Fibroblast of skin of left biceps (primary cell): ENCODE results near the gene ATOH7.
A peak's percentile ranks its signal among the peaks of the same experiment; 100 is the strongest.
"Not testable (repeated sequence)": the region's sequence is repeated elsewhere in the genome, so short reads cannot be mapped to it uniquely, and the experiment has no call there.

Experiments
- DNase-seq, 2 experiments: peaks; one replicate each; pipeline ENCODE4 v3.0.0-alpha.2; 2013; ENCODE audit warnings: low read depth in 2 of 2

The ATOH7 gene

DNA sequence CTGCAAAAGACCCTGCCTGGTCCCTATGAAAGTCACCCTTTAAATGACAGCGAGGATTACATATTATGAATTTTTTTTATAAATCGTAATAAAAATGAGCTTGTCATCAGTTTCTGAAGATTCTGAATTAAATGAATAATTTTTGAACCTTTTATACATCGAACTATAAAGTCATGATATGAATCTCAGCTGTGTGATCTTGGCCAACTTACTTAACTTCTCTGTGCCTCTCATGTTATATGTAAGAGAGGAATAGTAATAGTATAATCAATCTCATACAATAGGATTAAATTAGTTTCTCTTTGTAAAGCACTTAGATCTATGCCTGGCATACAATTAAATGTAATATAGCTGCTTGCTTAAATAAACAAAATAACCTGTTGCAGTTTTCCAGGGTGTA lies 5.3 kb upstream of the ATOH7 start:
- DNase-seq, result no peak

DNA sequence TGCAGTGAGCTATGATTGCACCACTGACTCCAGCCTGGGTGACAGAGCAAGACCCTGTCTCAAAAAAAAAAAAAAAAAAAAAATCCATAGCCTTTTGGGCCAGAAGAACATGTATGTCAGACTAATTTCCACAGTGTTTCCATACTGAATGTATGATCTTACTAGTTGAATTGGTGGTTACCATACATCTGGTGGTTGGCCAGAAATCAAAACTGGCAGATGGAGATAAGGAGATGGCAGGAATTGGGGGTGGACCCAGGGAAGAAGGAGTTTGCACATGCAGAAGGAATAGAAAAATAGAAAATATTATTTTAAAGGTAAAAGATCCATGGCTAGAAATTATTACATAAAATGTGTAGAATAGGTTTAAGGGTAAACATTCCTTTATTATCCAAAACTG lies 3.7 kb upstream of the ATOH7 start:
- no peak for DNase-seq

DNA sequence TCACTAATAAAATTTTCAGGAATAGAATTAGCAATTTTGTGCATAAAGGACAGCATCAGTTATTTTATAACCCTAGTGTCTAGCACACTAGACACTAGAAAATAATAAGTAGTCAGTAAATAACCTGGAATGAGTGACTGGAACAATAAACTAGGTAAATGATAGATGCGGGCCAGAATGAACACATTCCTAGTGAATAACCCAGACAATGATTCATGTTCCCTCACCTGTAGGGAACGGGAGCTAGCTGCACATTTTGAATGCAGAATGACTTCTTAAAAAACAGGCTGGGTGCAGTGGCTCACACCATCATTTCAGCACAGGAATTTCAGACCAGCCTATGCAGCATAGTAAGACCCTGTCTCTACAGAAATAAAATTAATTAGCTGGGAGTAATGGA lies 3.2 kb upstream of the ATOH7 start:
- DNase-seq, result no peak

DNA sequence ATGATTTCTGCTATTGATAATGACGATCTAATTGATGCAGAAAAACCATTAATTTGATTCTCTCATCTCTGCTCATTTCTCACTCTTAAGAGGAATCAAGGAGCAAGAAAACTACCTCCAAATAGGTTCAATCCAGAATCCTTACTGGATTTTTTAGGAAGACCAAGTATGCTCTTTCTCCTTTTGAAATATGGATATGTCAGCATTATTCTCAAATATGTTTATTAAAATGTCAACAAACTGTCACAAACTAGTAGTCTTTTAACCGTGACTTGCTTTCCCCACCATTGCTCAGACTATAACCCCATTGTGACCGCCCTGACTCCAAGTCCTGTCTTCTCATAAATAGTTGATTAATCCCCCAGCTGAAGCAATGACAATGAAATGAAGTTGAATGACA lies 1.1 kb upstream of the ATOH7 start:
- DNase-seq, result no peak

DNA sequence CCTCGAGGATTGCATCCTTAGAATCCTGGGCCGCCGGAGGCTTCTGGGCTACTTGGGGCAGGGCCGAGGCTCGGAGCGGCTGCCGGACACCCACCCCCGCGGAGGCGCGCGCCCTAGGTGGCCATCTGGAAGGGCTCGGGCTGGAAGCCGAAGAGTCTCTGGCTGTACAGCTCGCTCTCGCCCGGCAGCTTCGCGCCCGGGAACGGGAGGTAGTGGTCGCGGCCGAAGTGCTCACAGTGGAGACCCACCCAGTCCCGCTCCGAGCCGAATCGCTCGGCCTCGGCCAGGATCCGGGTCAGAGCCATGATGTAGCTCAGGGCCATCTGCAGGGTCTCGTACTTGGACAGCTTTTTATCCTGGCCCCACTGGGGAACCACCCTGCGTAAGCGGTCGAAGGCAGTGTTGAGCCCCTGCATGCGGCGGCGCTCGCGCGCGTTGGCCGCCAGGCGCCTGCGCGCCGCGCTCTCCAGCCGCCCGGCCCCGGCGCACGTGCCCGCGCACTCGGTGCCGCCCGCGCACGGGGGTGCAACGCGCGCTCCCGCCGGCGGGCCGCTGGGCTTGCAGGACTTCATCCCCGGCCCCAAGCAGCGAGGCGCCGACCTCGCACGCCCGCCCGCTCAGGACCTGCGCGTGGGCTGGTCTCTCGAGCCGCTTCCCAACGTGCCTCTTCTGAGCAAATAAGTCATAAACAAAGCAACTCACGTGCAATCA lies 652 bp downstream of the ATOH7 start:
- DNase-seq, result peak in 1 of 2 experiments; percentile 26

DNA sequence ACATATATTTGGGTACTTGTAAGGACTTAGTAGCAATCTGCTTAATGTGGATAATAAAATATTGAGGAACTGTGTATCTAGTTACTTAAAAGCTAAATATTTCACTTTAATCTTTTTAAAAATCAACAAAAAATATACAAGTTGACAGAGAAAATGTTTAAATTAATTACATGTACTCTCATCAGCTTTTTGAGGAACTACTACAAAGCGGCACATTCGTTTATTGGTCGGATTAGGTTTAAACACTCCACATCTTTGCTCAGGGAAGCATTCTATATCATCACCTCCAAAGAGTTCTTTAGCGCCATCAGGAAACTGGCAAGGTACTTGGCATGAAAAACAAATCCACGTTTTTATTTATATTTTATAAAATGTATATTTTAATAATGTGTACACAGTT lies 1.6 kb downstream of the ATOH7 start:
- DNase-seq, result no peak

DNA sequence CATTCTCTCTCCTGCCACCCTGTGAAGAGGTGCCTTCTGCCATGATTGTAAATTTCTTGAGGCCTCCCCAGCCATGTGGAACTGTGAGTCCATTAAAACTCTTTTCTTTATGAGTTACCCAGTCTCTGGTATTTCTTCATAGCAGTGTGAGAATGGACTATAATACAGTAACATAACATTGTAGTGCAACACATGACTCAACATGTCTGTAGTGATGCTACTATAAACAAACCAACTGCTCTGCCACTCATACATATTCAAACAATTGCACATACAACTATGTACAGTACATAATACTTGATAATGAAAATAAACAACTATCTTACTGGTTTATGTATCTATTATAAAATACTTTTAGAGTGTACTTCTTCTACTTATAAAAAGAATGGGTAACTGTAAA lies 7.1 kb downstream of the ATOH7 start:
- DNase-seq, result no peak

DNA sequence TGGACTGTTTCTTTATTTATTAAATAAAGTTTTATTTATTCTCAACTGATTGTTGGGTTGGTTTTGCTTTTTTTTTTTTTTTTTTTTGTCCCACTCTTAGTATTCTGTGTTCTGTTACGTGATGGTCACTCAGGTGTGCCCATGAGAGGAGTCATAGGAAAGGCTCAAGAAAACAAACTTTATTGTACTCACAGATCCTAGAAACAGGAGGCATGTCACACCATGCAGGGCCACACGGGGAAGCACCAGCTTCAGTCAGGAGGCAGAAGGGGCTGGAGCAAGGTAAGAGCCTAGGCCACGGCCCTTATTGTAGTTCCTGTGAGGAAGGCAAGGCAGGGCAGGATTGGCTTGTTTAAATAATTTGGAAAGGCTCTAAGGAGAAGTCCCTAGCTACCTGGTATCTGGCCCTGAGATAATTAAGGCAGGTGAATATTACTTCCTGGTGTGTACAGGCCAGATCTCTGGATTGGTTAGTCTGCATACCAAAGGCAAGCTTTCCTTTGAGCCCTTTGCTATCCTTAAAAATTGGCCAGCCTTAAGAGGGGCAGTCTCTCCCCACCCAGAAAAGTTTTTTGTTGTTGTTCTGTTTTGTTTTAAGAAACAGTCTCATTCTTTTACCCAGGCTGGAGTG lies 8.3 kb downstream of the ATOH7 start:
- no peak for DNase-seq

DNA sequence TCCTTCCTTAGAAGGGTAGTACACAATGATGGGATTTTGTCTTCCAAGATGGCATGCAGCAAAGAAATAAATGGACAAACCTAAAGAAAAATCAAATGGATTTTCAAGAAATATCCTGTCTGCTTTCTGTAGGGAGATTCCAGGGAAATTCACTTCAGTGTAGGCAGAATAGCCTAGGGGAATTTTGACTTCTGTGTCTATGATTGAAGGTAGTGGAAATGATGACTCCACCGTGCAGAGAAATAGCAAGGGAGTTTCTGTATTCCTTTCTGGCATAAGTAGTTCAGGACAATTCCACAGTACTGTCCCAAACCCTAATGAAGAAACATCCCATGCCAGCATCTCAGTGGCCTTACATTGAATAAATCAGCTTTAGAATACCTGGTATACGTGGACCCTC lies 9.5 kb downstream of the ATOH7 start:
- no peak for DNase-seq

DNA sequence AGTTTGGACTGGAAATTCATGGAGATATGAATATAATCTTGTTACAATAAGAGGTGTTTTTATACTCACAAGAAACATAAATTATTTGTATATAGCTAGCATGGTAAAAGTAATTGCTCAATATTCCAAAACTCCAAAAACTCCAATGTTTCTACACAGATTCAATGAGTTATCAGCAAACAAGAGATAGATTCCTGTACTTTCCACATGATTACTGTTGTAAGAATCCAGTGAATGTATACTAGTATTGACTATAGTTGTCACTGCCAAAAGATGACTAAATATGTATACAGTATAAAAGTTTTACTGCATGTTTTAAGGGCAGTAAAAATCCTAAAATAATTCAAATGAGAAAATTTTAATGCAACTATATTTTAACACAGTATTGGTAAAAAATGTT lies 10.7 kb downstream of the ATOH7 start:
- no peak for DNase-seq

DNA sequence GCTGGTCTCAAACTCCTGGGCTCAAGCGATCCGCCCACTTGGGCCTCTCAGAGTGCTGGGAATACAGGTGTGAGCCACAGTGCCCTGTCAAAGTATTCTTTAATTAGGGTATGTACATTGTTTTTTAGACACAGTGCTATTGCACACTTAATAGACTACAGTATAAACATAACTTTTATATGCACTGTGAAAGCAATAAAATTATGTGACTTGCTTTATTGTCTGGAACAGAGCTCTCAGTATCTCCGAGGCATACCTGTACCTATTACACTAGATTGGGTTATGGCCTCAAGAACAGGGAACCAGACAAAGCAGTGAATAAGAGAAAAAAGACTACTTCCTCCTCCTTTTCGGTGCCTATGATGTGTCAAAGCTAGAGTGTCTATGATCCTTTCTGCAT lies 13.1 kb downstream of the ATOH7 start:
- DNase-seq, result no peak

DNA sequence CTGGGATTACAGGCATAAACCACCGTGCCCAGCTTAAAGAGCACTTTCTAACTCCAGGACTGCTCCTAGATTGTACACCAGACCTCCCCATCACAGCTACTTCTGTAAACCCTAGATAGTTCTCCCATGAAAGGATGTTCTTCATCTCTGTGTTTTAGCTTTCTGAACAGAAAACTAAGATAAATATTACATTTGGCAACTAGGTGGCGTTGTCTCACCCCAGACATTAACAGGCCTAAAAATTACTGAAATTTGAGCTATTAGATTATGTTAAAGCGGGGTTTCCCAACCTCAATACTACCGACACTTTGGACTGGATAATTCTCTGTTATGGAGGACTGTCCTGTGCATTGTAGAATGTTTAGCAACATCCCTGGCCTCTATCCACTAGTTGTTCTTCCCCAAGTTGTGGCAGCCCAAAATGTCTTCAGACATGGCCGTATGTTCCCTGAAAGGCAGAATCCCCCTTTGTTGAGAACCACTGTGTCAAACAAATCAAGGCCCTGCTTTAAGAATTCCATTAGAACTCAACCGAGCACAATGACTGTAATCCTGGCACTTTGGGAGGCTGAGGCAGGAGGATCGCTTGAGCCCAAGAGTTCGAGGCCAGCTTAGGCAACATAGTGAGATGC lies 19.1 kb downstream of the ATOH7 start:
- no peak for DNase-seq

DNA sequence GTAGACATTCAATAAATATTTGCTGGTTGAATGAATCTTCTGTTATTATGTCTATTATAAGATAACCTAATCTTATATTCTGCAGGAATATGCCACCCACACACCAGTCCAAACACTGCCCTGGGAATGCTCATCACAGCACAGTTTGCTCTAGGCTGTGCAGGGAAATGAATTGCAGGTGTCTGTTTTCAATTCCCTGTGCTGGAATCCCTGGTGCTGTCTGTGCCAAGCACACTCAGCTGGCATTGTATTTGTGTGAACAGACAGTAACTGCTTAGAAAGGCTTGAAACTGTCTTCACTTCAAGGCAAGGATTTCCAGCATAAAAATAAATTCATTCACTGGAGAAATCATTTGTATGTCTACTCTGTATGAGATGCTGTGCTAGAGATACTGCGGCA lies 20.2 kb downstream of the ATOH7 start:
- no peak for DNase-seq

DNA sequence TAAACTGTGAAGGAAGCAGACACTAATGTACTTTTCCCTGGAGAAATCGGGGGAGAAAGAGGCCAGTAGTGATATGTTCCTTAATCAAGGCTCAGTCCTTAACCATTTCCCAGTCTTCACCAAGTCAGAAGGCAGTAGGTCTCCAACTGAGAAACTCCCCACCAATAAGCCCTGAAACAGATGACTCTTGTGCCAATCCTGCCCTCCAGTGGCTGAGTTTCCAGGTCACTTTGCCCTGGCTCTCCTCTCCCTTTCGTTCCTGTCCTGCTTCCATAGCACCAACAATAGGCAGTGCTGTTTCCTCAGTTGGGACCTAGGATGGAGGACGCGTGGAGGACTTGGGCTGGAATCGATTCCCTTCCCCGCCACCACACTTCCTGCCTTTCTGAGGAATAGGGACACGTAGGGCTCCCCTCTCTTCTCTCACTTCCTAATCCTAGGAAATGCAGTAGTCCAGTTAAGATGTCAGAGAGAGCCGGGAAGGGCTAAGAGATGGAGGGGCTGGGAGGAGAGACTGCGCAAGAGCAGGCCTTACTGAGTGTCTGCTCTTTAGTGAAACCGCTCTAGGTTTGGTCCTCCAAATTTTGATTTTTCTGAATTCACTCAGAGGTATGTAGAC lies 23.4 kb downstream of the ATOH7 start:
- DNase-seq, result peak; percentile 28 to 36

DNA sequence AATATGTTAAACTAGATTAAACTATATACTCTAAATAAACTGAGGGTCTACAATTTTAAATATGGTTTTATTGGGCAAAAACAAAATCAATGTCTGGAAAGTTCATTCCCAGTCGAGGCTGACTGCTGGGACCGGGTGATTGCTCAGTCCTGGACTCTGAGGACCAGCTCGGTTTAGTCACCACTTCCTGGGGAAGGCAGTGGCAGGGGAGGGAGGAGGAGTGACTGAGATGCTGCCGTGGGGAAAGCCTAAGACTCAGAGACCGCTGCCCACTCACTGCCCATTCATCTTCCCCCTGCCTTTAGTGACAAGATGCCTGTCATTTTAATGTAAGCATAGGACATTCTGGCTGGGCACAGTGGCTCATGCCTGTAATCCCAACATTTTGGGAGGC lies 29.0 kb downstream of the ATOH7 start:
- no peak for DNase-seq

DNA sequence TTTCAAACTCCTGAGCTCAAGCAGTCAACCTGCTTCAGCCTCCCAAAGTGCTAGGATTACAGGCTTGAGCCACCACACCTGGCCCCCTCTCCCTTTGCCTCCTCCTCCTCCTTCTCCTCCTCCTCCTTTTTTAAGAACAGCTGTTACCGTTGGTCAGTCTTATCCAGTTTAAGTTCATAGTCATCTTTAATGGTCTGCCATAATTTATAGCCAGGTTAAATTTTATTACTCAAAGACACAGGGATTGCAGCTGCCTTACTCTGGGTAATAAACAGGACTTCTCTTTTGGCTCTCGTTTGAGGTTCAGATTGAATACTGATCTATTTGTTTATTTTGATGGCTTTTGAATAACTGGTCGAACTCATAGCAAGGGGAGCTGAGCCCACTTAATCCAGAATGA lies 35.2 kb downstream of the ATOH7 start:
- no peak for DNase-seq

DNA sequence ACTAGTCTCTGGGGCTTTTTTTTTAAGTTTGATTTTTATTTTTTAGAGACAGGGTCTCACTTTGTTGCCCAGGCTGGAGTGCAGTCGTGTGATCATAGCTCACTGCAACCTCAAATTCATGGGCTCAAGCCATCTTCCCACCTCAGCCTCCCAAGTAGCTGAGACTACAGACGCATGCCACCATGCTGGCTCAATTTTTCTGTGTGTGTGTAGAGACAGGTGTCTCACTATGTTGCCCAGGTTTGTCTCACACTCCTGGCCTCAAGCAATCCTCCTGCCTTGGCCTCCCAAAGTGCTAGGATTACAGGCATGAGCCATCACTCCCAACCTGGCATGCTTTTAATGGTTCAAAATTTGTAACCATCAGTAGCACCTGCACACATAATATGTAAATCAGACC lies 36.1 kb downstream of the ATOH7 start:
- not testable (repeated sequence) for DNase-seq

DNA sequence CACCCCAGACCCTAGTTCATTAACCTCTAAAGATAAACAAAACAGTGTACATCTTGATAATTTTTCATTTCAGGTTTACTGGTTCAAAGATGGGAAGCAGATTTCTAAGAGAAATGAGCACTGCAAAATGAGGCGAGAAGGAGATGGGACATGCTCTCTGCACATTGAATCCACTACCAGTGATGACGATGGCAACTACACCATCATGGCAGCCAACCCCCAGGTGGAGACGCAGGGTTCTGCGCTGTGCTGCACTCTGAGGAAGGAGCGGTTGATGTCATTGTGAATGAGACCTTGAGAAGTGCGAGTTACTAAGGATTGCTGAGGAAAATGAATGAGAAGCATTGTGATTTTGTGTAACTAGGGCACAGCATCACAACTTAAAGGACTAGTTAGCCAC lies 37.6 kb downstream of the ATOH7 start:
- DNase-seq, result no peak

DNA sequence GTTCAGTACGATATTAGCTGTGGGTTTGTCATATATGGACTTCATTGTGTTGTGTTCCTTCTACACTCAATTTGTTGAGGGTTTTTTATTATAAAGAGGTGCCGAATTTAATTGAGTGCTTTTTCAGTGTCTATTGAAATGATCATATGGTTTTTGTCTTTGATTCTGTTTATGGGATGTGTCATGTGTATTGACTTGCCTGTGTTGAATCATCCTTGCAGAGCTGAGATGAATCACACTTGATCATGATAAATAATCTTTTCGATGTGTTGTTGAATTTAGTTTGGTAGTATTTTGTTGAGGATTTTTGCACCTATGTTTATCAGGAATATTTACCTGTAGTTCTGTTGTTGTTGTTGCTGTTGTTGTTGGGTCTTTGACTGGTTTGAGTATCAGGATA lies 39.8 kb downstream of the ATOH7 start:
- no peak for DNase-seq

DNA sequence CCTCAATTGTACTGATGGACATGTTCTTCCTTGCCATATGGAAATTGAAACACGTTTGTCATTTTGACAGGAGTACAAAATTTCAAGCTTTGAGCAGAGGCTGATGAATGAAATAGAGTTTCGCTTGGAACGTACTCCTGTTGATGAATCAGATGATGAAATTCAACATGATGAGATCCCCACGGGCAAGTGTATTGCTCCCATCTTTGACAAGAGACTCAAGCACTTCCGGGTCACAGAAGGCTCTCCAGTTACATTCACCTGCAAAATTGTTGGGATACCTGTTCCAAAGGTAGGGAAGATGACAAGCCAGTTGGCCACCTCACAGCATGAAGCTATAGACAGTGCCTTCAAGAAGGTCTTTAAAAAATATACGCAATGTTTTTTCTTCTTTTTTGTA lies 43.1 kb downstream of the ATOH7 start:
- DNase-seq, result no peak

DNA sequence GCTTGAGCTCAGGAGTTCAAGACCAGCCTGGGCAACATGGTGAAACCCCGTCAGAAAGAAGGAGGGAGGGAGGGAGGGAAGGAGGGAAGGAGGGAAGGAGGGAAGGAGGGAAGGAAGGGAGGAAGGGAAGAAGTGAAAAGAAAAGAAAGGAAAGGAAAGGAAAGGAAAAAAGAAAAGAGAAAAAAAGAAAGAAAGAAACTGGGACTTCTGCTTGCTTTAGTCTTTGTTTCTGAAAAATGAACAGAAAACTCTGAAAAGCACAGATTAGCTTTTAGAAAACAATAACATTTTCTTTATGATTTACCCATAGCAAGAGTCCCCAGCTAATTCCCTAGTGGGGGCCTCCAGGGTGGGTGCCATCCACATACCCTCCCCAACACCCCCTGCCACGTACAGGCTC lies 46.8 kb downstream of the ATOH7 start:
- DNase-seq, result no peak

DNA sequence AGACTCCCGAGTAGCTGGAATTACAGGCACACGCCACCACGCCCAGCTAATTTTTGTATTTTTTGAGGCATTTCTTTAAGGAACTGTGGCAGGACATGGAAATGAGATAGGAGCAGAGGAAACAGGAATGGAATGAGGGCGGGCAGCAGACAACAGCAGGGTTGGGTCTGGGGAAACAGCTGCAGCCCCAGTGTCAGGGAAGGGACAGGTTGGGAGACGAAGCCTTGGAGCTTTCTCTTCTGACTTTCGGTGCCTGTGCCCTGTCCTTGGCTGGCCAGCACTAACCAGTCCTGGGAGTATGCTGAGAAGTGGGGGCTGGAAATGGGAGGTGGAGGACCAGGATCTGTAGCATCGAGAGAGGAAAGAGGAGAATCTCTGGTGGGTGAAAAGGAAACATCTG lies 47.4 kb downstream of the ATOH7 start:
- no peak for DNase-seq
